Measurements from ENCODE around the gene FECH. TPM values are rescaled to one million over a fixed set of nuclear protein-coding genes. Genes with fewer than 3 reads are reported as not detected.

The FECH gene
- total RNA-seq, 1 experiment from 2014 or later, result 16.6 TPM

GRCh38 chr18:57570162-57570561, 16.3 kb downstream of the FECH start:
- ATAC-seq (no peak), DNase-seq (ENCODE audit: low spot score) (no peak)
- no peak for TF ChIP-seq USF1 (CRISPR knock-in tag; IDR thresholded peaks at IDR 0.05)
- TF ChIP-seq IRF2 (CRISPR knock-in tag; IDR thresholded peaks at IDR 0.05; ENCODE audit: borderline replicate concordance, low read depth), result no peak
- no peak for TF ChIP-seq ZNF121 (CRISPR knock-in tag; IDR thresholded peaks at IDR 0.05)
- TF ChIP-seq MAX (CRISPR knock-in tag; IDR thresholded peaks at IDR 0.05), result no peak
- no peak for TF ChIP-seq HMGA2 (CRISPR knock-in tag; IDR thresholded peaks at IDR 0.05)
- TF ChIP-seq FOXP1 (CRISPR knock-in tag; IDR thresholded peaks at IDR 0.05; ENCODE audit: borderline replicate concordance), result no peak
- TF ChIP-seq CDX4 (CRISPR knock-in tag; IDR thresholded peaks at IDR 0.05; ENCODE audit: borderline replicate concordance), result no peak
- TF ChIP-seq KAT7 (CRISPR knock-in tag; IDR thresholded peaks at IDR 0.05; ENCODE audit: borderline replicate concordance), result no peak
- no peak for TF ChIP-seq JUN (CRISPR knock-in tag; IDR thresholded peaks at IDR 0.05)
- TF ChIP-seq NFATC4 (CRISPR knock-in tag; IDR thresholded peaks at IDR 0.05), result no peak
- no peak for TF ChIP-seq ARID4B (CRISPR knock-in tag; IDR thresholded peaks at IDR 0.05; ENCODE audit: borderline replicate concordance)
- no peak for TF ChIP-seq TCF7 (CRISPR knock-in tag; IDR thresholded peaks at IDR 0.05; ENCODE audit: low read depth)
- TF ChIP-seq PRDM15 (CRISPR knock-in tag; IDR thresholded peaks at IDR 0.05), result no peak
- TF ChIP-seq ZNF219 (CRISPR knock-in tag; IDR thresholded peaks at IDR 0.05; ENCODE audit: borderline replicate concordance), result no peak
- no peak for TF ChIP-seq PREB (CRISPR knock-in tag; IDR thresholded peaks at IDR 0.05; ENCODE audit: borderline replicate concordance)
- no peak for TF ChIP-seq CBFB (CRISPR knock-in tag; IDR thresholded peaks at IDR 0.05; ENCODE audit: low read depth)
- no peak for TF ChIP-seq ATF3 (CRISPR knock-in tag; conservative IDR thresholded peaks at IDR 0.05)
- TF ChIP-seq EMX1 (CRISPR knock-in tag; IDR thresholded peaks at IDR 0.05), result no peak
- Mint-ChIP-seq H3K4me1 (no peaks in the 10 kb centered on the region), H3K4me3 (no peak overlapping the region), H3K9me3 (no peaks in the 10 kb centered on the region), H3K36me3 (peaks cover 19% of the 10 kb centered on the region), H3K27ac (no peak overlapping the region), H3K27me3 (ENCODE audit: low read depth) (no peaks in the 10 kb centered on the region)
- ChIA-PET POLR2A (no interaction called here), CTCF (no interaction called here)
